Breast epithelium (tissue), 4 donors: Measurements from ENCODE around the gene AGBL3. TPM values are rescaled to one million over a fixed set of nuclear protein-coding genes. Genes with fewer than 3 reads are reported as not detected.

Source experiments
- DNase-seq, 2 donors: peaks; one replicate each; pipeline ENCODE4 v3.0.0-alpha.2; 2019; ENCODE audit warnings: low spot score in 2 of 2
- H3K27ac ChIP-seq, 2 donors: fragments of 200-600 bp; sonication (generic) in 1 of 2; one replicate each; pipeline ENCODE4 v1.5.1; 2016 to 2019; ENCODE audit warnings: mild to moderate bottlenecking in 1 of 2
- H3K27me3 ChIP-seq, 2 donors: fragments of 200-600 bp; sonication (generic) in 1 of 2; one replicate each; pipeline versions ENCODE4 v1.5.1 to v1.6.0; 2017 to 2019; ENCODE audit warnings: control low read depth in 1 of 2, mild to moderate bottlenecking in 1 of 2
- H3K36me3 ChIP-seq: fragments of 200-600 bp; one replicate; pipeline ENCODE4 v1.5.1; 2019
- H3K4me1 ChIP-seq, 2 donors: fragments of 200-600 bp; sonication (generic); one replicate each; pipeline ENCODE4 v1.5.1; 2016 to 2019; ENCODE audit warnings: control low read depth in 1 of 2
- H3K4me3 ChIP-seq, 3 donors: fragments of 200-600 bp; sonication (generic); 1 replicate in 2 of 3; 2 replicates in 1 of 3; pipeline ENCODE4 v1.5.1; 2016 to 2019; ENCODE audit warnings: mild to moderate bottlenecking in 3 of 3, moderate library complexity in 2 of 3
- H3K9me3 ChIP-seq, 2 donors: fragments of 200-600 bp; sonication (generic) in 1 of 2; one replicate each; pipeline ENCODE4 v1.5.1; 2016 to 2019; ENCODE audit warnings: control low read depth in 1 of 2
- POLR2A ChIP-seq: fragments of 450-650 bp; IDR thresholded peaks from one replicate; pipeline ENCODE4 v1.6.1; 2016; ENCODE audit warnings: antibody characterized with exemption, mild to moderate bottlenecking, moderate library complexity
- POLR2AphosphoS5 ChIP-seq, 3 donors: sonication (generic); formaldehyde crosslinking; IDR thresholded peaks; one replicate each; pipeline ENCODE4 v1.6.1; 2017; ENCODE audit warnings: antibody characterized with exemption in 3 of 3
- intact Hi-C: fragments of 100-400 bp; cut with DNase I; formaldehyde crosslinking; loops from one replicate; pipeline ENCODE4 v1.15.1; 2023; ENCODE audit warnings: low total_unique reads
- total RNA-seq, 3 donors: library from RNA; depleted of rRNA; stranded (reverse); fragments of >200 nt; gene quantifications; one replicate each; pipeline ENCODE4 v1.1.0, GENCODE V29; 2016
- TF ChIP-seq, protein P1 (sequence below), 3 donors: fragments of 450-650 bp; IDR thresholded peaks; one replicate each; pipeline ENCODE4 v1.5.1; 2016 to 2017; ENCODE audit warnings: antibody characterized with exemption in 3 of 3, mild to moderate bottlenecking in 3 of 3, moderate library complexity in 3 of 3

Gene AGBL3
- total RNA-seq, 3 donors from 2014 or later, result 2.2 to 5.1 (median 4.3) TPM

DNA sequence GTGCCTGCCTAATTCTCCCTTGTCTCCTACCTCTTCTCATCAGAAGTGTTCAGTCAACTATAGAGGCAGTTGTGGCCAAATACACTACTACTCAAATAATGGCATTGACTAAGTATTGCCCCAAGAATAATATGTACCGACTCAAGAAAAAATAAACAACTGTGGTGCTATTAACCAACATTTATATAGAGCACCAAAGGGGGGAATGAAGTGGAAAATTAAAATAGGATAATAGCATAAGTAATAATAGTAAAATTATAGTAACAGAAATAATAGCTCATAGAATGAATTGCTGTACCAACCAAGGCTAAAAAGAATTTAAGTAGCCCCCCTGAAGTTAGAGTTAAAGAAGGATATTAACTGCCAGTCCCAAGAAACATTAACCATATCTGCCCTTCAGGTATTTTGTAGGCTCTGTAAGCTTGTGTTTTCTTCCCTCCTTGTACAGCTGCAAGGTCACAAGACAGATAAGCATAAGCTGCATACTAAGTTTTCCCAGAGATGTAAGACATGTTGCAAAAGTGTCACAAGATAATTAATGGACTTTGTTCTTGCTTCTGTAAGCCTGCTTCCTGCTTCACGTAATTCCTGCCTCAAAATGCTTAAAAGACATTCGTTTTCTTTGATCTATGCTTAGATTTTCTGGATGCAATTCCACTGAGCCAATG lies 195.1 kb downstream of the AGBL3 start:
- peaks cover 26% of the 10 kb centered on the region for H3K36me3 ChIP-seq
- TF ChIP-seq POLR2AphosphoS5 (IDR thresholded peaks at IDR 0.05) (no peak), POLR2A (no peak)
- TF ChIP-seq, protein P1, sequence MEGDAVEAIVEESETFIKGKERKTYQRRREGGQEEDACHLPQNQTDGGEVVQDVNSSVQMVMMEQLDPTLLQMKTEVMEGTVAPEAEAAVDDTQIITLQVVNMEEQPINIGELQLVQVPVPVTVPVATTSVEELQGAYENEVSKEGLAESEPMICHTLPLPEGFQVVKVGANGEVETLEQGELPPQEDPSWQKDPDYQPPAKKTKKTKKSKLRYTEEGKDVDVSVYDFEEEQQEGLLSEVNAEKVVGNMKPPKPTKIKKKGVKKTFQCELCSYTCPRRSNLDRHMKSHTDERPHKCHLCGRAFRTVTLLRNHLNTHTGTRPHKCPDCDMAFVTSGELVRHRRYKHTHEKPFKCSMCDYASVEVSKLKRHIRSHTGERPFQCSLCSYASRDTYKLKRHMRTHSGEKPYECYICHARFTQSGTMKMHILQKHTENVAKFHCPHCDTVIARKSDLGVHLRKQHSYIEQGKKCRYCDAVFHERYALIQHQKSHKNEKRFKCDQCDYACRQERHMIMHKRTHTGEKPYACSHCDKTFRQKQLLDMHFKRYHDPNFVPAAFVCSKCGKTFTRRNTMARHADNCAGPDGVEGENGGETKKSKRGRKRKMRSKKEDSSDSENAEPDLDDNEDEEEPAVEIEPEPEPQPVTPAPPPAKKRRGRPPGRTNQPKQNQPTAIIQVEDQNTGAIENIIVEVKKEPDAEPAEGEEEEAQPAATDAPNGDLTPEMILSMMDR (IDR thresholded peaks at IDR 0.05), result no peak
- H3K27ac ChIP-seq, result no peak overlapping the region
- no peak overlapping the region for H3K4me3 ChIP-seq
- no peak for DNase-seq
- peaks cover 21 to 29% of the 10 kb centered on the region in 2 donors for H3K9me3 ChIP-seq
- intact Hi-C loops, result no loop called here
- peaks cover 0 to 4% of the 10 kb centered on the region in 2 donors for H3K4me1 ChIP-seq
- H3K27me3 ChIP-seq, result no peaks in the 10 kb centered on the region

DNA sequence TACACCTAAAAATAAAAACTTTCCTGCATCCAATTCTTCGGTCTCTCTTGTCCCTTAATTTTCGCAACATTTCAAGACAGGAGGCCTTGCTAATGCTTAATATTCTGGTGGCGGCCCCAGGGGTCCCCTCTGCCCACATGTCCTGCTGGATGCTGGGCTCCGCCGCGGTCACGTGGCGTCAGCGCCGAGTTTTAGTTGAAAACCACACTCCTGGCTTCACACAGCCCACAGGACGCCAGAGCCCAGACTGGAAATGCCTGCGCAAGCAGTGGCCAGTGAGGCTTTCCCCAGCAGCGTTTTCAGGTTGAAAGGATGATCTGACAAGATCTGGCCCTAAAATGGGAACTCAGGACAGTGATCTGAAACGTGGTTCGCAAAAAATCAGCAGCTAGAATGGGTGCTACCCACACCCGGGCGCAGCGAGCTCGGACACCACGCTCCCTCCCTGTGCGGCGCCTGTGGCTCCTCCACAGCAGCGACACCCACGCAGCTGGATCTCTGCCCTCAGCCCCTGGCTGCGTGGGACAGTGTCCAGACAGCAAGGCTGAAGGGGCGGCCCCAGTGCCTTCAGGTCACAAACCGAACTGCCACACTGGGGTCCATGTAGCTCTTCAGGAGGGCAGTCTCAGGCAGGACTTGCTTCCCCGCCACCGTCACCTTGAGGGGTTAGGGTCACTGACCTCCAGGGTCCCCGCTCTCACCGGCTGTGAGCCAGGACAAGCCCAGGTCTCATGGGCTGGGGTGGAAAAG lies 195.8 kb downstream of the AGBL3 start:
- H3K4me1 ChIP-seq, result no peaks in the 10 kb centered on the region
- TF ChIP-seq POLR2AphosphoS5 (IDR thresholded peaks at IDR 0.05), result no peak
- no peak for TF ChIP-seq POLR2A
- TF ChIP-seq, protein P1 (IDR thresholded peaks at IDR 0.05), result no peak
- no peak for DNase-seq
- peaks cover 21 to 29% of the 10 kb centered on the region in 2 donors for H3K9me3 ChIP-seq
- H3K36me3 ChIP-seq, result peaks cover 27% of the 10 kb centered on the region
- intact Hi-C loops, result no loop called here
- no peak overlapping the region for H3K27ac ChIP-seq
- H3K27me3 ChIP-seq, result no peaks in the 10 kb centered on the region
- no peak overlapping the region for H3K4me3 ChIP-seq

GRCh38 chr7:135183478-135183877 lies 197.2 kb downstream of the AGBL3 start:
- H3K27ac ChIP-seq, result no peak overlapping the region
- H3K9me3 ChIP-seq, result peaks cover 21 to 29% of the 10 kb centered on the region in 2 donors
- no peaks in the 10 kb centered on the region for H3K27me3 ChIP-seq
- no peak for TF ChIP-seq POLR2AphosphoS5 (IDR thresholded peaks at IDR 0.05)
- no peak for TF ChIP-seq POLR2A
- TF ChIP-seq, protein P1 (IDR thresholded peaks at IDR 0.05), result no peak
- no peak for DNase-seq
- H3K4me1 ChIP-seq, result no peaks in the 10 kb centered on the region
- intact Hi-C loops, result no loop called here
- H3K4me3 ChIP-seq, result no peak overlapping the region
- peaks cover 27% of the 10 kb centered on the region for H3K36me3 ChIP-seq

- H3K4me3 ChIP-seq, result no peak overlapping the region
- no peak for DNase-seq
- H3K27me3 ChIP-seq, result no peaks in the 10 kb centered on the region
- H3K27ac ChIP-seq, result no peak overlapping the region
- H3K4me1 ChIP-seq, result no peaks in the 10 kb centered on the region
- H3K9me3 ChIP-seq, result peaks cover 21 to 29% of the 10 kb centered on the region in 2 donors
- TF ChIP-seq POLR2AphosphoS5 (IDR thresholded peaks at IDR 0.05), result no peak
- TF ChIP-seq, protein P1 (IDR thresholded peaks at IDR 0.05), result no peak
- TF ChIP-seq POLR2A, result no peak
- intact Hi-C loops, result no loop called here
- peaks cover 27% of the 10 kb centered on the region for H3K36me3 ChIP-seq
Measured at GRCh38 chr7:135184254-135184841, 198.0 kb downstream of the AGBL3 start.

Other genes with a start within 250 kb of the AGBL3 start
- gene CALD1, start 206.9 kb upstream of the AGBL3 start, total RNA-seq, result 100 to 1,000 TPM; 252 to 335 (median 266) TPM
- 10 to 100 TPM; 23.1 to 55.7 (median 52.8) TPM for gene TMEM140, start 161.6 kb downstream of the AGBL3 start, total RNA-seq
- gene CYREN, start 184.2 kb downstream of the AGBL3 start, total RNA-seq, result 10 to 100 TPM; 36.8 to 41.6 (median 41.6) TPM
- gene WDR91, start 225.0 kb downstream of the AGBL3 start, total RNA-seq, result 10 to 100 TPM; 21.4 to 26.5 (median 23.1) TPM
- not detected for gene STRA8, start 247.3 kb downstream of the AGBL3 start, total RNA-seq